Mucosa of descending colon (tissue), 3 donors: ENCODE measurements around the gene PRKG1. TPM values are rescaled to one million over a fixed set of nuclear protein-coding genes. Genes with fewer than 3 reads are reported as not detected.
"Not testable (repeated sequence)": the region's sequence is repeated elsewhere in the genome, so short reads cannot be mapped to it uniquely, and the experiment has no call there.

Experiments used
- ATAC-seq: fragments of 200-7000 bp; cut with Tn5 transposase; one replicate; pipeline ENCODE4 v1.9.1; 2020; ENCODE audit warnings: mild to moderate bottlenecking, moderate library complexity
- DNase-seq, 3 donors: peaks; one replicate each; pipeline ENCODE4 v3.0.0-alpha.2; 2020
- H3K36me3 ChIP-seq: fragments of 200-600 bp; one replicate; pipeline ENCODE4 v1.8.0; 2021; ENCODE audit warnings: low read depth, mild to moderate bottlenecking
- H3K4me1 ChIP-seq: fragments of 200-600 bp; one replicate; pipeline ENCODE4 v1.8.0; 2021; ENCODE audit warnings: low read depth, mild to moderate bottlenecking
- H3K4me3 ChIP-seq: fragments of 200-600 bp; one replicate; pipeline ENCODE4 v1.8.0; 2021; ENCODE audit warnings: mild to moderate bottlenecking
- H3K9me3 ChIP-seq: fragments of 200-600 bp; one replicate; pipeline ENCODE4 v1.8.0; 2021; ENCODE audit warnings: mild to moderate bottlenecking
- CTCF ChIP-seq: fragments of 200-600 bp; IDR thresholded peaks from one replicate; pipeline ENCODE4 v1.8.0; 2022; ENCODE audit warnings: antibody characterized with exemption, mild to moderate bottlenecking
- intact Hi-C, 2 donors: fragments of 100-400 bp; cut with DNase I in 1 of 2; cut with micrococcal nuclease in 1 of 2; formaldehyde crosslinking; loops; one replicate each; pipeline versions ENCODE4 v1.11.0 to v1.11.1; 2022; cut with DNase I, micrococcal nuclease
- total RNA-seq, 3 donors: library from RNA; stranded (reverse); fragmentation: NEBNext Ultra II Directional in 2 of 3; extraction: Animal tissue kit (Norgen Biotek cat#: 25700) in 2 of 3; gene quantifications; one replicate each; pipeline versions ENCODE4 v1.2.1 to v1.2.4, GENCODE V29; 2021 to 2023
- donor health status: DM: no; HTN: no; CAD: no; lungs with moderate emphysema.
- donor health status: DM: no; HTN: no; CAD: no.
- donor health status: DM: no; HTN: yes; CAD: no.

Gene PRKG1
- total RNA-seq, 3 donors from 2014 or later, result 17.1 to 55.6 (median 21.1) TPM

GRCh38 chr10:51203359-51203758, 129.1 kb downstream of the PRKG1 start:
- Histone ChIP-seq H3K4me3 (no peak overlapping the region), H3K9me3 (no peaks in the 10 kb centered on the region), H3K4me1 (no peaks in the 10 kb centered on the region), H3K36me3 (no peaks in the 10 kb centered on the region)
- intact Hi-C loops, result no loop called here
- DNase-seq (no peak), ATAC-seq (no peak)
- TF ChIP-seq CTCF, result no peak

GRCh38 chr10:51204066-51204465, 129.8 kb downstream of the PRKG1 start:
- no peaks in the 10 kb centered on the region for H3K4me1 ChIP-seq
- ATAC-seq (no peak), DNase-seq (no peak)
- TF ChIP-seq CTCF, result no peak
- no peaks in the 10 kb centered on the region for H3K36me3 ChIP-seq
- intact Hi-C loops, result no loop called here
- no peaks in the 10 kb centered on the region for H3K9me3 ChIP-seq
- H3K4me3 ChIP-seq, result no peak overlapping the region

- DNase-seq, result no peak
- Histone ChIP-seq H3K36me3 (no peaks in the 10 kb centered on the region), H3K4me1 (no peaks in the 10 kb centered on the region), H3K9me3 (no peaks in the 10 kb centered on the region), H3K4me3 (no peak overlapping the region)
- no peak for TF ChIP-seq CTCF
- intact Hi-C loops, result no loop called here
- no peak for ATAC-seq
Observed at GRCh38 chr10:51204701-51205100, 130.4 kb downstream of the PRKG1 start.

- Histone ChIP-seq H3K4me1 (no peaks in the 10 kb centered on the region), H3K4me3 (no peak overlapping the region), H3K36me3 (no peaks in the 10 kb centered on the region), H3K9me3 (no peaks in the 10 kb centered on the region)
- no peak for TF ChIP-seq CTCF
- DNase-seq (no peak), ATAC-seq (no peak)
- intact Hi-C loops, result no loop called here
Observed at GRCh38 chr10:51206500-51206899, 132.2 kb downstream of the PRKG1 start.

DNA sequence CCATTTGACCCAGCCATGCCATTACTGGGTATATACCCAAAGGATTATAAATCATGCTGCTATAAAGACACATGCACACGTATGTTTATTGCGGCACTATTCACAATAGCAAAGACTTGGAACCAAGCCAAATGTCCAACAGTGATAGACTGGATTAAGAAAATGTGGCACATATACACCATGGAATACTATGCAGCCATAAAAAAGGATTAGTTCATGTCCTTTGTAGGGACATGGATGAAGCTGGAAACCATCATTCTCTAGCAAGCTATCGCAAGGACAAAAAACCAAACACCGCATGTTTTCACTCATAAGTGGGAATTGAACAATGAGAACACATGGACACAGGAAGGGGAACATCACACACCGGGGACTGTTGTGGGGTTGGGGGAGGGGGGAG, 138.7 kb downstream of the PRKG1 start:
- not testable (repeated sequence) for H3K9me3 ChIP-seq

GRCh38 chr10:51214207-51215196, 140.2 kb downstream of the PRKG1 start:
- Histone ChIP-seq H3K4me1 (no peaks in the 10 kb centered on the region), H3K9me3 (no peaks in the 10 kb centered on the region), H3K36me3 (no peaks in the 10 kb centered on the region), H3K4me3 (no peak overlapping the region)
- intact Hi-C loops, result no loop called here
- TF ChIP-seq CTCF, result no peak
- DNase-seq, result no peak
- ATAC-seq, result no peak

More for the DNA sequence above, 138.7 kb downstream of the PRKG1 start:
- H3K4me3 ChIP-seq, ATAC-seq, intact Hi-C loops, DNase-seq, H3K4me1 ChIP-seq, H3K36me3 ChIP-seq: not testable (repeated sequence)
